Measurements from ENCODE around the gene NEMP1.
"Not testable (repeated sequence)": the region's sequence is repeated elsewhere in the genome, so short reads cannot be mapped to it uniquely, and the experiment has no call there.

Gene NEMP1

GRCh38 chr12:57025196-57025595 lies 53.4 kb downstream of the NEMP1 start:
- no peak for DNase-seq

- DNase-seq: not testable (repeated sequence)
Measured at GRCh38 chr12:57022324-57022723, 56.3 kb downstream of the NEMP1 start.

GRCh38 chr12:57019983-57020719 lies 58.4 kb downstream of the NEMP1 start:
- no peak for DNase-seq

GRCh38 chr12:57018906-57019305 lies 59.7 kb downstream of the NEMP1 start:
- DNase-seq: no peak

- not testable (repeated sequence) for DNase-seq
Measured at GRCh38 chr12:57018353-57018752, 60.2 kb downstream of the NEMP1 start.

GRCh38 chr12:57016348-57016747 lies 62.2 kb downstream of the NEMP1 start, which contains the start of gene TAC3:
Gene TAC3 (minus strand): TSS chr12:57016529. CDS start chr12:57015797, 732 bp downstream.
- DNase-seq: no peak

- DNase-seq: no peak
Measured at GRCh38 chr12:57012600-57013465, 65.8 kb downstream of the NEMP1 start.

GRCh38 chr12:57011438-57012424 lies 66.9 kb downstream of the NEMP1 start:
- DNase-seq: no peak

- no peak for DNase-seq
Measured at GRCh38 chr12:57010627-57011247, 67.9 kb downstream of the NEMP1 start.

- DNase-seq: no peak
Measured at GRCh38 chr12:57009949-57010626, 68.5 kb downstream of the NEMP1 start.

GRCh38 chr12:57008178-57008577 lies 70.4 kb downstream of the NEMP1 start:
- peak; percentile 40 for DNase-seq

- DNase-seq: no peak
Measured at GRCh38 chr12:57006809-57007475, 71.6 kb downstream of the NEMP1 start.

- DNase-seq: peak; percentile 43
Measured at GRCh38 chr12:57005980-57006808, 72.4 kb downstream of the NEMP1 start, which contains the start of gene ZBTB39. Gene ZBTB39 (minus strand): TSS chr12:57006546. CDS start chr12:57004917, 1,629 bp downstream.

Measured in NCI-H226 (cell line).